ENCODE results near the gene XDH.

DNA sequence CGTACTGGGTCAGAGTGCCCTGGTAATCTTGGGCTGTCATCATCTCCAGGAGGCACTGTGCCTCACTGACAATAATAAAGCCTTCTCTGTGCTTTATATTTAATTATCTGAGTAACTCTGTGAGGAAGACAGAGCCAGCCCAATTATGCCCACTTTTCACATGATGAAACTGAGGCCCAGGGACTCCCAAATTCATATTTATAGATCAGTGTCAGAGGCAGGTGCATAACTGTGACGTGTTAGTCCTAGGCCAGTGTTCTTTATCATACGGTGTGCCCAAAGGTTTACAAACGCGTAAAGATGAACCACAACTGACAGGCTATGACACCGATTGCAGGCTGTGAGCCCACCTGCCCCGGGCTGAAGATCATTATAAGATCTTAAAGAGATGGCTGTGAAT lies 65.4 kb downstream of the XDH start:
- TF ChIP-seq EZH2 (IDR thresholded peaks at IDR 0.05; ENCODE audit: borderline replicate concordance, low read depth, low read length, severe bottlenecking), result no peak
- TF ChIP-seq, protein P1, sequence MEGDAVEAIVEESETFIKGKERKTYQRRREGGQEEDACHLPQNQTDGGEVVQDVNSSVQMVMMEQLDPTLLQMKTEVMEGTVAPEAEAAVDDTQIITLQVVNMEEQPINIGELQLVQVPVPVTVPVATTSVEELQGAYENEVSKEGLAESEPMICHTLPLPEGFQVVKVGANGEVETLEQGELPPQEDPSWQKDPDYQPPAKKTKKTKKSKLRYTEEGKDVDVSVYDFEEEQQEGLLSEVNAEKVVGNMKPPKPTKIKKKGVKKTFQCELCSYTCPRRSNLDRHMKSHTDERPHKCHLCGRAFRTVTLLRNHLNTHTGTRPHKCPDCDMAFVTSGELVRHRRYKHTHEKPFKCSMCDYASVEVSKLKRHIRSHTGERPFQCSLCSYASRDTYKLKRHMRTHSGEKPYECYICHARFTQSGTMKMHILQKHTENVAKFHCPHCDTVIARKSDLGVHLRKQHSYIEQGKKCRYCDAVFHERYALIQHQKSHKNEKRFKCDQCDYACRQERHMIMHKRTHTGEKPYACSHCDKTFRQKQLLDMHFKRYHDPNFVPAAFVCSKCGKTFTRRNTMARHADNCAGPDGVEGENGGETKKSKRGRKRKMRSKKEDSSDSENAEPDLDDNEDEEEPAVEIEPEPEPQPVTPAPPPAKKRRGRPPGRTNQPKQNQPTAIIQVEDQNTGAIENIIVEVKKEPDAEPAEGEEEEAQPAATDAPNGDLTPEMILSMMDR (IDR thresholded peaks at IDR 0.05; ENCODE audit: borderline replicate concordance, extremely low read depth, low read length, poor library complexity, severe bottlenecking), result no peak

All from DND-41 (cell line).